HL-60 (cell line): ENCODE measurements around the gene PNPLA2.
A peak's percentile ranks its signal among the peaks of the same experiment; 100 is the strongest.

Experiments used
- DNase-seq, 2 experiments: peaks; one replicate each; pipeline ENCODE4 v3.0.0-alpha.2; 2010 to 2020; ENCODE audit warnings: low read depth in 1 of 2, low spot score in 1 of 2
- H3K27ac ChIP-seq: fragments of 250-450 bp; sonication (Bioruptor Pico); replicated peaks from 2 replicates; pipeline ENCODE4 v1.5.1; 2020; ENCODE audit warnings: mild to moderate bottlenecking, moderate library complexity
- H3K27me3 ChIP-seq: fragments of 250-450 bp; sonication (Bioruptor Pico); 2 replicates; pipeline ENCODE4 v1.5.1; 2021; ENCODE audit warnings: mild to moderate bottlenecking, moderate library complexity; ENCODE audit not compliant: insufficient read depth, poor library complexity, severe bottlenecking
- H3K4me3 ChIP-seq: replicated peaks from 2 replicates; pipeline ENCODE4 v1.5.1; 2011; ENCODE audit warnings: mild to moderate bottlenecking, control low read depth, low read length; ENCODE audit not compliant: insufficient read depth
- GABPA ChIP-seq: IDR thresholded peaks from 2 replicates; pipeline ENCODE4 v1.6.1; 2012; ENCODE audit warnings: low read depth
- POLR2AphosphoS5 ChIP-seq: IDR thresholded peaks from 2 replicates; pipeline ENCODE4 v1.6.1; 2012; ENCODE audit warnings: low read depth
- SPI1 ChIP-seq: IDR thresholded peaks from 2 replicates; pipeline ENCODE4 v1.6.1; 2012; ENCODE audit warnings: low read depth, mild to moderate bottlenecking, borderline replicate concordance
- TF ChIP-seq, protein P1 (sequence below): IDR thresholded peaks from 2 replicates; pipeline ENCODE4 v1.6.1; 2012; ENCODE audit warnings: low read depth; ENCODE audit not compliant: insufficient replicate concordance
- TF ChIP-seq, protein P2 (sequence below): IDR thresholded peaks from one replicate; pipeline ENCODE4 v1.5.1; 2011; ENCODE audit warnings: low read length, control low read depth, inconsistent platforms; ENCODE audit not compliant: insufficient read depth

PNPLA2 gene

DNA sequence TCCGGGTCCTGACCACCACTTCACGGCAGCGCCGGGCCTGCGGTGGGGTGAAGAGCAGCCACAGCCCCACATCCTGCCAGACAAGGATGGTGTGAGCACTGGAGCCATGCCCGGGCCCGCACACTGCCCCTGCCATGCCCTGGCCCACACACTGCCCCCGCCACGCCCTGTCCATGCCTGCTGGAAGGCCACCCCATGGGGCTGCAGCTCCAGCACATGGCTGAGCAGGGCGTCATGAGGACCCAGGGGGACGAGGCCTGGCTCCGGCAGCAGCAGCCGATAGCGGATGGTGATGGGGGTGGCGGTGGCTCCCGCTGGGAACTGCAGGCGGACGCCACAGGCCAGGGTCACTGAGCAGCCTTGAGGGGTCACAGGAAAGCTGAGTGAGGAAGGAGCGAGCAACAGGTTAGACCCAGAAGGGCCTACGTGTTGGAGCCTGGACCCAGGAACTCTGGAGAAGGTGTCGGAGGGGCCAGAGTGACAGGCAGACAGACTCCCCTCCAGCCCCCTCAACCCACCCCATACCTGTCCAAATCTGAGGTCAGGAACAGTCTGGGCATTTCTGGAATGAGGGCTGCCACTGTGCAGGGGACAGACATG is 16.6 kb upstream of the PNPLA2 start:
- H3K27ac ChIP-seq = no peak overlapping the region
- DNase-seq = no peak
- no peak overlapping the region for H3K4me3 ChIP-seq
- TF ChIP-seq SPI1 (no peak), POLR2AphosphoS5 (no peak), GABPA (no peak)
- TF ChIP-seq, protein P1, sequence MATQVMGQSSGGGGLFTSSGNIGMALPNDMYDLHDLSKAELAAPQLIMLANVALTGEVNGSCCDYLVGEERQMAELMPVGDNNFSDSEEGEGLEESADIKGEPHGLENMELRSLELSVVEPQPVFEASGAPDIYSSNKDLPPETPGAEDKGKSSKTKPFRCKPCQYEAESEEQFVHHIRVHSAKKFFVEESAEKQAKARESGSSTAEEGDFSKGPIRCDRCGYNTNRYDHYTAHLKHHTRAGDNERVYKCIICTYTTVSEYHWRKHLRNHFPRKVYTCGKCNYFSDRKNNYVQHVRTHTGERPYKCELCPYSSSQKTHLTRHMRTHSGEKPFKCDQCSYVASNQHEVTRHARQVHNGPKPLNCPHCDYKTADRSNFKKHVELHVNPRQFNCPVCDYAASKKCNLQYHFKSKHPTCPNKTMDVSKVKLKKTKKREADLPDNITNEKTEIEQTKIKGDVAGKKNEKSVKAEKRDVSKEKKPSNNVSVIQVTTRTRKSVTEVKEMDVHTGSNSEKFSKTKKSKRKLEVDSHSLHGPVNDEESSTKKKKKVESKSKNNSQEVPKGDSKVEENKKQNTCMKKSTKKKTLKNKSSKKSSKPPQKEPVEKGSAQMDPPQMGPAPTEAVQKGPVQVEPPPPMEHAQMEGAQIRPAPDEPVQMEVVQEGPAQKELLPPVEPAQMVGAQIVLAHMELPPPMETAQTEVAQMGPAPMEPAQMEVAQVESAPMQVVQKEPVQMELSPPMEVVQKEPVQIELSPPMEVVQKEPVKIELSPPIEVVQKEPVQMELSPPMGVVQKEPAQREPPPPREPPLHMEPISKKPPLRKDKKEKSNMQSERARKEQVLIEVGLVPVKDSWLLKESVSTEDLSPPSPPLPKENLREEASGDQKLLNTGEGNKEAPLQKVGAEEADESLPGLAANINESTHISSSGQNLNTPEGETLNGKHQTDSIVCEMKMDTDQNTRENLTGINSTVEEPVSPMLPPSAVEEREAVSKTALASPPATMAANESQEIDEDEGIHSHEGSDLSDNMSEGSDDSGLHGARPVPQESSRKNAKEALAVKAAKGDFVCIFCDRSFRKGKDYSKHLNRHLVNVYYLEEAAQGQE = no peak
- TF ChIP-seq, protein P2, sequence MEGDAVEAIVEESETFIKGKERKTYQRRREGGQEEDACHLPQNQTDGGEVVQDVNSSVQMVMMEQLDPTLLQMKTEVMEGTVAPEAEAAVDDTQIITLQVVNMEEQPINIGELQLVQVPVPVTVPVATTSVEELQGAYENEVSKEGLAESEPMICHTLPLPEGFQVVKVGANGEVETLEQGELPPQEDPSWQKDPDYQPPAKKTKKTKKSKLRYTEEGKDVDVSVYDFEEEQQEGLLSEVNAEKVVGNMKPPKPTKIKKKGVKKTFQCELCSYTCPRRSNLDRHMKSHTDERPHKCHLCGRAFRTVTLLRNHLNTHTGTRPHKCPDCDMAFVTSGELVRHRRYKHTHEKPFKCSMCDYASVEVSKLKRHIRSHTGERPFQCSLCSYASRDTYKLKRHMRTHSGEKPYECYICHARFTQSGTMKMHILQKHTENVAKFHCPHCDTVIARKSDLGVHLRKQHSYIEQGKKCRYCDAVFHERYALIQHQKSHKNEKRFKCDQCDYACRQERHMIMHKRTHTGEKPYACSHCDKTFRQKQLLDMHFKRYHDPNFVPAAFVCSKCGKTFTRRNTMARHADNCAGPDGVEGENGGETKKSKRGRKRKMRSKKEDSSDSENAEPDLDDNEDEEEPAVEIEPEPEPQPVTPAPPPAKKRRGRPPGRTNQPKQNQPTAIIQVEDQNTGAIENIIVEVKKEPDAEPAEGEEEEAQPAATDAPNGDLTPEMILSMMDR = no peak
- H3K27me3 ChIP-seq = no peaks in the 10 kb centered on the region

DNA sequence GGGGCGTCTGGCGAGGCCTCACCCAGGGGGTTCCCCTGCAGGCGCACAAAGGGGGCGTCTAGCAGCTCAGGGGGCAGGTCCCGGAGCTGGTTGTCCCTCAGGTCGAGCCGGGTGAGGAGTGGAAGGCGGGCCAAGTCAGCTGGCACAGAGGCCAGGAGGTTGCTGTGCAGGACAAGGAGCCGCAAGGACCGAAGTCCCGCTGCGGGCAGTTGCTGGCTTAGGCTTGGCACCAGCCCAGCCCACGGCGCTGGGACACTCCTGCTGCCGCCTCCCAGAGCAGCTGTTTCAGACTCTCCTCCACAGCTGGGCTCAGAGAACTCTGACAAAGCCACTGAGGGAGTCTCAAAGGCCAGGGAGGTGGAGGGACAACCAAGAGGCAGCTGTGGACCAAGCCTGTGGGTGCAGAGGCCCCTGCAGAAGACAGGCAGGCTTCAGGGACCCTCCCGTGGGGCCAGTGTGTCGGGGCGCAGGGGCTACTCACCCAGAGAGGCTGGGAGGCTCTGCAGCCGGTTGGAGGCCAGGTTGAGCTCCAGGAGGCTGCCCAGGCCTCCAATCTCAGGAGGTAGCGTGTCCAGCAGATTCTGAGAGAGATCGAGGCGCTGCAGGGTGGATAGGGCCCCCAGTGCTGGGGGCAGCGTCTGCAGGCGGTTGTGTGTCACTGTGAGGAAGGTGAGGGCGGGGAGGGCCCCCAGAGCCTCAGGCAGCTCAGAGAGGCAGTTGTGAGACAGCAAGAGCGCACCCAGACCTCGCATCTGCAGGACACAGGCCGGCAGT is 15.8 kb upstream of the PNPLA2 start:
- no peak overlapping the region for H3K4me3 ChIP-seq
- H3K27ac ChIP-seq = no peak overlapping the region
- DNase-seq = no peak

DNA sequence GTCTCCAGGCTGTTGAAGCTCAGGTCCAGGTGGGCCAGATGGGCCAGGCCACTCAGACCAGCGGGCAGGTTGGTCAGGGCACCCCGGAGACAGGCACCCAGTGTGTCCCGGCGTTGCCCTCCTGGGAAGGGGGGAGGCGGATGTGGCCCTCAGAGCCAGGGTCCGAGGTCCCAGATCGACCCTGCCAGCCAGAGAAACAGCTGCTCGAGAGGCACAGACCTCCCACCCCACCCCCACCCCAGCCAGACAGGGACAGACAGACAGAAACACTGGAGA is 15.3 kb upstream of the PNPLA2 start:
- H3K4me3 ChIP-seq = no peak overlapping the region
- no peaks in the 10 kb centered on the region for H3K27me3 ChIP-seq
- no peak for DNase-seq
- TF ChIP-seq SPI1 (no peak), POLR2AphosphoS5 (no peak), GABPA (no peak)
- no peak overlapping the region for H3K27ac ChIP-seq

More for the DNA sequence above, 15.8 kb upstream of the PNPLA2 start:
- H3K27me3 ChIP-seq = no peaks in the 10 kb centered on the region
- TF ChIP-seq POLR2AphosphoS5 (no peak), SPI1 (no peak), GABPA (no peak)
- TF ChIP-seq, protein P2 = no peak
- TF ChIP-seq, protein P1 = no peak

DNA sequence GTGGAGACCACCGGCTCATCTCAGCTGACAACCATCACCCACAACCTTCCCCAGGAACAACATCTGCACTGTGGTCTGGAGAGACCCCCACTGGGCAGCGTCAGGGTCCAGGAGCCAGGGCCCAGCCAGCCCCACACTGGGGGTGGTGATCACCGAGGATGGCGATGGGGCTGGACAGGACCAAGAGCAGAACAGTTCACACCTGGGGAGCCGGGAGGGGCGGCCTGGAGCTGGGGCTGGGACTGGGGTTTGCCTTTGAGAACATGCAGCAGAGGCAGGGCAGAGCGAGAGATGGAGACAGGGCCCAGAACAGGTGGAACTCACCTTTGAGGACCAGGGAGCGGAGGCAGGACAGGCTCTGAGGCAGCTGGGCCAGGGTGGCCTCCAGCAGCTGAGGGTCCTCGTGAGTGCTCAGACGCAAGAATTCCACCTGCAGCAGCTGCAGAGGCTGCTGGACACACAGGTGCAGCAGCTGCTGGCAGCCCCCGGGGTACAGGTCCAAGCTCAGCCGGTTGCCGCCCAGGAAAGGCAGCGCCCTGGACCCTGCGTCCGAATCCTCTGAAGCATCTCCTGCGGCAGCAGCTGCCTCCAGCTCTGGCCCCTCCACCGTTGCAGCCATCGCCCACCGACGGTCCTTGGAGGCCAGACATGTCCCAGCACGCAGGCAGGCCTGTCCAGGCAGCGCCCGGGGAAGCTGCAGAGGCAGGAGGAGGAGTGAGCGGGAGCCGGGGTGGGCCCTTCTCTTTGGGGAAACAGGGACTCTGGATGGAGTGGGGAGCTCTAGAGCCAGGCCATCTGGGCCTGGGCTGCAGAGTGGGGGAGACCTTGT is 14.7 kb upstream of the PNPLA2 start:
- H3K27me3 ChIP-seq = no peaks in the 10 kb centered on the region
- no peak for DNase-seq
- TF ChIP-seq, protein P1 = no peak
- no peak for TF ChIP-seq GABPA
- TF ChIP-seq, protein P2 = no peak
- TF ChIP-seq POLR2AphosphoS5 = no peak
- no peak for TF ChIP-seq SPI1
- peak overlapping the region; percentile 66 for H3K4me3 ChIP-seq
- peak overlapping the region; percentile 87 for H3K27ac ChIP-seq
